HG03108 (cell line): ENCODE measurements around the gene PTH1R.
A peak's percentile ranks its signal among the peaks of the same experiment; 100 is the strongest.

ENCODE experiments used
- ATAC-seq: cut with Tn5 transposase; IDR thresholded peaks from one replicate; pipeline ENCODE4 v1.9.1; 2021; ENCODE audit warnings: moderate library complexity; ENCODE audit not compliant: unreplicated experiment

Gene PTH1R

GRCh38 chr3:46943237-46944187, 66.0 kb downstream of the PTH1R start:
- peak; percentile 46 for ATAC-seq

GRCh38 chr3:46944191-46944590, 66.7 kb downstream of the PTH1R start:
- ATAC-seq: no peak

GRCh38 chr3:46946416-46946815, 68.9 kb downstream of the PTH1R start:
- ATAC-seq: no peak

- ATAC-seq: no peak
Observed at GRCh38 chr3:46946856-46947545, 69.5 kb downstream of the PTH1R start.

GRCh38 chr3:46947546-46947901, 70.0 kb downstream of the PTH1R start:
- no peak for ATAC-seq

- no peak for ATAC-seq
Observed at GRCh38 chr3:46947981-46948791, 70.7 kb downstream of the PTH1R start.

- peak; percentile 39 for ATAC-seq
Observed at GRCh38 chr3:46948830-46949671, 71.5 kb downstream of the PTH1R start.

- ATAC-seq: no peak
Observed at GRCh38 chr3:46950177-46950576, 72.7 kb downstream of the PTH1R start.

- ATAC-seq: no peak
Observed at GRCh38 chr3:46950650-46951241, 73.2 kb downstream of the PTH1R start.

- no peak for ATAC-seq
Observed at GRCh38 chr3:46952813-46953212, 75.3 kb downstream of the PTH1R start.
